K562 (cell line): ENCODE measurements around the gene SLC4A1. TPM values are rescaled to one million over a fixed set of nuclear protein-coding genes. Genes with fewer than 3 reads are reported as not detected.

Experiments
- ATAC-seq: fragments of 200-7000 bp; cut with Tn5 transposase; 3 replicates; pipeline ENCODE4 v1.9.1; 2020; ENCODE audit warnings: moderate library complexity
- BruUV-seq: library from RNA; stranded (reverse); fragments of 400-500 nt; replicated peaks from 2 replicates; lab custom pipeline; 2021; lab: Mats Ljungman, UMichigan
- CTCF ChIA-PET: fragments of 300-600 bp; formaldehyde crosslinking; extraction: SDS; loops from one replicate; lab custom pipeline; 2021; ENCODE audit warnings: low intra/inter-chr PET ratio; lab: Yijun Ruan, JAX
- POLR2A ChIA-PET: fragments of 300-600, 350-650 bp; sonication (Branson Sonifier 250); formaldehyde crosslinking; extraction: SDS; loops from one replicate; lab custom pipeline; 2021; ENCODE audit warnings: antibody characterized with exemption, inconsistent platforms; lab: Yijun Ruan, JAX
- DNase-seq, 4 experiments: peaks; one replicate each; pipeline versions ENCODE4 v3.0.0 to v3.0.0-alpha.2; 2011 to 2018; ENCODE audit warnings: low spot score in 3 of 4, mixed read lengths in 3 of 4; ENCODE audit errors: extremely low read depth in 1 of 4
- FAIRE-seq: peaks from 2 replicates; lab custom pipeline; 2011; peaks lifted over from hg19 to GRCh38; lab: Jason Lieb, UNC
- H2AFZ ChIP-seq: 2 replicates; pipeline ENCODE4 v1.6.0; 2011; ENCODE audit warnings: low read depth, low read length, control low read depth, inconsistent platforms
- H3K27ac ChIP-seq: fragments of 200-600 bp; 3 replicates; pipeline ENCODE4 v1.8.0; 2011; ENCODE audit warnings: low read depth, mild to moderate bottlenecking, control low read depth, inconsistent platforms, low read length, moderate library complexity, mixed read lengths; ENCODE audit errors: extremely low read depth
- H3K27me3 ChIP-seq, 2 experiments: fragments of 300-600 bp in 1 of 2; 2 replicates in 1 of 2; 3 replicates in 1 of 2; pipeline versions ENCODE4 v1.6.0 to v1.8.0; 2011; ENCODE audit warnings: inconsistent platforms in 2 of 2, low read length in 2 of 2, mild to moderate bottlenecking in 1 of 2, mixed read lengths in 1 of 2, moderate library complexity in 1 of 2; ENCODE audit not compliant: control insufficient read depth in 2 of 2, insufficient read depth in 2 of 2
- H3K36me3 ChIP-seq: fragments of 300-600 bp; 3 replicates; pipeline ENCODE4 v1.8.0; 2011; ENCODE audit warnings: mild to moderate bottlenecking, low read length, inconsistent platforms; ENCODE audit not compliant: control insufficient read depth, insufficient read depth
- H3K4me1 ChIP-seq, 2 experiments: fragments of 200-600 bp in 1 of 2; replicated peaks in 1 of 2; 2 replicates in 1 of 2; 3 replicates in 1 of 2; pipeline versions ENCODE4 v1.5.1 to v1.8.0; 2011; ENCODE audit warnings: inconsistent platforms in 2 of 2, low read length in 2 of 2, mild to moderate bottlenecking in 1 of 2, mixed read lengths in 1 of 2, moderate library complexity in 1 of 2; ENCODE audit not compliant: control insufficient read depth in 2 of 2, insufficient read depth in 2 of 2
- H3K4me2 ChIP-seq: 2 replicates; pipeline ENCODE4 v1.6.1; 2011; ENCODE audit warnings: low read length, control low read depth, inconsistent platforms, mixed read lengths; ENCODE audit not compliant: insufficient read depth
- H3K4me3 ChIP-seq: fragments of 200-600 bp; sonication (generic), shearing (Covaris generic); 2 replicates; pipeline ENCODE4 v1.5.1; 2016; ENCODE audit warnings: control low read depth, inconsistent platforms
- H3K79me2 ChIP-seq: fragments of 200-600 bp; 3 replicates; pipeline ENCODE4 v1.8.0; 2011; ENCODE audit warnings: low read length, inconsistent platforms; ENCODE audit not compliant: control insufficient read depth, insufficient read depth
- H3K9ac ChIP-seq, 2 experiments: 2 replicates each; pipeline versions ENCODE4 v1.6.0 to v1.6.1; 2011; ENCODE audit warnings: low read depth in 2 of 2, low read length in 2 of 2, control low read depth in 1 of 2, inconsistent platforms in 1 of 2, mild to moderate bottlenecking in 1 of 2, mixed read lengths in 1 of 2; ENCODE audit not compliant: insufficient read depth in 1 of 2
- H3K9me1 ChIP-seq: one replicate; pipeline ENCODE4 v1.6.0; 2011; ENCODE audit warnings: inconsistent platforms, mild to moderate bottlenecking, low read length, moderate library complexity; ENCODE audit not compliant: control insufficient read depth, insufficient read depth
- H3K9me3 ChIP-seq: replicated peaks from 2 replicates; pipeline ENCODE4 v1.5.1; 2011; ENCODE audit warnings: low read depth, low read length, inconsistent platforms; ENCODE audit not compliant: control insufficient read depth, insufficient read depth
- H4K20me1 ChIP-seq: replicated peaks from 2 replicates; pipeline ENCODE4 v1.6.1; 2011; ENCODE audit warnings: low read length, inconsistent platforms, mixed read lengths; ENCODE audit not compliant: control insufficient read depth, insufficient read depth
- CREBBP ChIP-seq: IDR thresholded peaks from one replicate; pipeline ENCODE4 v1.6.1; 2012; ENCODE audit warnings: low read depth, mild to moderate bottlenecking, control low read depth, inconsistent platforms, low read length
- EGR1 ChIP-seq: fragments of 450-650 bp; conservative IDR thresholded peaks from 2 replicates; pipeline ENCODE4 v1.6.1; 2017; ENCODE audit warnings: mild to moderate bottlenecking
- JUNB ChIP-seq: fragments of 450-650 bp; formaldehyde crosslinking; conservative IDR thresholded peaks from 2 replicates; pipeline ENCODE4 v1.4.0; 2020; ENCODE audit warnings: mild to moderate bottlenecking
- KLF13 ChIP-seq: fragments of 450-650 bp; IDR thresholded peaks from 2 replicates; pipeline ENCODE4 v1.6.1; 2016; ENCODE audit warnings: missing genetic modification characterization, low read depth, mild to moderate bottlenecking, missing compliant biosample characterization, moderate library complexity, borderline replicate concordance
- PURB ChIP-seq: sonication (generic); formaldehyde crosslinking; IDR thresholded peaks from 2 replicates; pipeline ENCODE4 v1.9.0; 2021; ENCODE audit warnings: low read depth, mild to moderate bottlenecking, missing genetic modification reagents
- TCF7L2 ChIP-seq: fragments of 150-350 bp; IDR thresholded peaks from 2 replicates; pipeline ENCODE4 v1.6.1; 2016; ENCODE audit warnings: low read depth, mild to moderate bottlenecking, low read length, moderate library complexity
- ZNF830 ChIP-seq: fragments of 250-450 bp; sonication (Bioruptor Pico); IDR thresholded peaks from 2 replicates; pipeline ENCODE4 v1.5.0; 2021; ENCODE audit warnings: mild to moderate bottlenecking
- WGBS: fragments of 100-300 bp; shearing (Covaris generic); methylation state at CpG from one replicate; pipeline ENCODE4 v1.1.6; 2016; ENCODE audit warnings: low coverage, mixed read lengths; ENCODE audit not compliant: insufficient coverage; ENCODE audit errors: missing lambda C conversion rate; 5-methylcytosine and 5-hydroxymethylcytosine counted together
- in situ Hi-C: fragments of 300-500 bp; cut with MboI; formaldehyde crosslinking; loops from 4 replicates; pipeline ENCODE4 v1.15.0; 2018; ENCODE audit warnings: inconsistent platforms, mixed read lengths
- intact Hi-C: fragments of 100-400 bp; cut with micrococcal nuclease; formaldehyde crosslinking; loops from 2 replicates; pipeline ENCODE4 v1.14.2; 2022
- polyA plus RNA-seq, 8 experiments: library from polyadenylated mRNA; depleted of rRNA in 4 of 8; stranded (reverse) in 5 of 8; unstranded in 3 of 8; fragments of >200 nt; fragmentation: Nextera tagmentation in 2 of 8; fragmentation: Illumina TruSeq in 1 of 8; extraction: Ambion mirVana in 2 of 8; extraction: Trizol in 1 of 8; gene quantifications; 2 replicates each; pipeline versions ENCODE4 v1.2.1 to v1.2.3, GENCODE V29; 2011 to 2014; ENCODE audit warnings: inconsistent platforms in 1 of 8, missing spikeins in 1 of 8
- total RNA-seq, 7 experiments: library from RNA; depleted of rRNA in 6 of 7; stranded (reverse); fragments of >200 nt in 6 of 7; fragmentation: Illumina TruSeq in 2 of 7; extraction: Trizol in 2 of 7; gene quantifications; 2 replicates each; pipeline versions ENCODE4 v1.2.1 to v1.2.3, GENCODE V29; 2011 to 2021; ENCODE audit warnings: low replicate concordance in 1 of 7
- TF ChIP-seq, protein P1 (sequence below): IDR thresholded peaks from 2 replicates; pipeline ENCODE4 v1.6.1; 2011; ENCODE audit not compliant: insufficient read length; ENCODE audit errors: extremely low read depth

The SLC4A1 gene
- total and polyA plus RNA-seq, 9 of the 15 experiments (the other 6 are each of a cell fraction or from before 2014, with no cell fraction given), result 0.14 to 1.00 (median 0.53) TPM

DNA sequence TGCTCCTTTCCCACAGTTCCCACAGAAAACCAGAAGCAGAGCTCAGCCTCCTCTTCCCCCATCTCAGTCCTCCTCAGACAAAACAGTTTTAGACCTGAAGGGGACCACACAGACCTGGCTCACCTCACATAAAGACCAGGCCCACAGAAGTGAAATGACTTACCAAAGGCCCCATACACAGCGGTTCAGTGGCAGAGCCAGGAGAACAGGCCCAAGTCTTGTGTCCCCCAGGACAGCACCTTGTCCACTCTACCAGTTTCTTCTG is 53.8 kb downstream of the SLC4A1 start:
- Histone ChIP-seq H3K27me3 (no peaks in the 10 kb centered on the region), H3K79me2 (peaks cover 37% of the 10 kb centered on the region), H2AFZ (no peak overlapping the region), H3K9me1 (peaks cover 4% of the 10 kb centered on the region), H3K36me3 (peaks cover 80% of the 10 kb centered on the region), H4K20me1 (peaks cover 12% of the 10 kb centered on the region), H3K4me2 (no peak overlapping the region), H3K9ac (no peak overlapping the region), H3K4me1 (peaks cover 26 to 49% of the 10 kb centered on the region in 2 experiments), H3K9me3 (no peaks in the 10 kb centered on the region), H3K27ac (no peak overlapping the region), H3K4me3 (no peak overlapping the region)
- CTCF ChIA-PET, result no interaction called here
- intact Hi-C loops (no loop called here), in situ Hi-C loops (loop anchor here (5.0 kb wide), 1 partner anchor 113 kb away; no protein-coding TSS in a partner anchor)
- no peak for DNase-seq
- no peak for TF ChIP-seq JUNB (CRISPR knock-in tag)
- TF ChIP-seq EGR1, result no peak
- TF ChIP-seq ZNF830, result no peak
- TF ChIP-seq, protein P1, sequence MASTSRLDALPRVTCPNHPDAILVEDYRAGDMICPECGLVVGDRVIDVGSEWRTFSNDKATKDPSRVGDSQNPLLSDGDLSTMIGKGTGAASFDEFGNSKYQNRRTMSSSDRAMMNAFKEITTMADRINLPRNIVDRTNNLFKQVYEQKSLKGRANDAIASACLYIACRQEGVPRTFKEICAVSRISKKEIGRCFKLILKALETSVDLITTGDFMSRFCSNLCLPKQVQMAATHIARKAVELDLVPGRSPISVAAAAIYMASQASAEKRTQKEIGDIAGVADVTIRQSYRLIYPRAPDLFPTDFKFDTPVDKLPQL, result no peak
- no peak for TF ChIP-seq TCF7L2
- no peak for TF ChIP-seq PURB (CRISPR knock-in tag)
- TF ChIP-seq KLF13 (tag), result no peak
- no peak for TF ChIP-seq CREBBP
- 70% methylated on average over 1 of the region's 1 CpG for WGBS
- POLR2A ChIA-PET, result interaction anchor here (0.6 to 2.2 kb wide), 13 partner anchors 10 to 179 kb away, joined by 3 to 11 read pairs (median 3); no protein-coding TSS in a partner anchor
- BruUV-seq, result no TSS peak
- no peak for ATAC-seq
- FAIRE-seq, result no peak
